ENCODE data around the gene OSBPL7.

The OSBPL7 gene

GRCh38 chr17:47763913-47764582, 57.5 kb downstream of the OSBPL7 start:
- no peak for DNase-seq (ENCODE audit: low spot score)

GRCh38 chr17:47762728-47763127, 58.9 kb downstream of the OSBPL7 start:
- DNase-seq (ENCODE audit: low spot score): no peak

GRCh38 chr17:47760409-47761140, 61.0 kb downstream of the OSBPL7 start:
- DNase-seq (ENCODE audit: low spot score): no peak

GRCh38 chr17:47757386-47757785, 64.2 kb downstream of the OSBPL7 start:
- no peak for DNase-seq (ENCODE audit: low spot score)

Measured in ecto neural progenitor cell (in vitro differentiated cells).